Vagina (tissue), 2 donors: ENCODE results near the gene RNF208.

ENCODE experiments used
- CTCF ChIP-seq, 3 experiments: fragments of 450-650 bp in 2 of 3; fragments of 200-600 bp in 1 of 3; sonication (generic) in 1 of 3; IDR thresholded peaks; one replicate each; pipeline ENCODE4 v1.5.1; 2017 to 2019; ENCODE audit warnings: antibody characterized with exemption in 3 of 3, mild to moderate bottlenecking in 2 of 3, moderate library complexity in 2 of 3
- POLR2A ChIP-seq, 2 donors: fragments of 450-650 bp; IDR thresholded peaks; one replicate each; pipeline ENCODE4 v1.6.1; 2017; ENCODE audit warnings: antibody characterized with exemption in 2 of 2, mild to moderate bottlenecking in 2 of 2, moderate library complexity in 2 of 2
- POLR2AphosphoS5 ChIP-seq, 2 donors: sonication (generic); formaldehyde crosslinking; IDR thresholded peaks; one replicate each; pipeline ENCODE4 v1.9.0; 2017; ENCODE audit warnings: antibody characterized with exemption in 2 of 2, mild to moderate bottlenecking in 2 of 2, low read depth in 1 of 2; ENCODE audit not compliant: insufficient read depth in 1 of 2

- TF ChIP-seq CTCF (IDR thresholded peaks at IDR 0.05) (no peak), POLR2A (IDR thresholded peaks at IDR 0.05) (no peak), POLR2AphosphoS5 (IDR thresholded peaks at IDR 0.05; ENCODE audit: insufficient read depth in 1 of 2, low read depth in 1 of 2) (no peak)
Observed at GRCh38 chr9:137265496-137266161, 43.6 kb upstream of the RNF208 start.
